ENCODE measurements around the gene MEGF11. TPM values are rescaled to one million over a fixed set of nuclear protein-coding genes. Genes with fewer than 3 reads are reported as not detected.

MEGF11 gene
- total and polyA plus RNA-seq, 8 donors: 0.05 to 0.92 (median 0.14) TPM; not detected in 4

DNA sequence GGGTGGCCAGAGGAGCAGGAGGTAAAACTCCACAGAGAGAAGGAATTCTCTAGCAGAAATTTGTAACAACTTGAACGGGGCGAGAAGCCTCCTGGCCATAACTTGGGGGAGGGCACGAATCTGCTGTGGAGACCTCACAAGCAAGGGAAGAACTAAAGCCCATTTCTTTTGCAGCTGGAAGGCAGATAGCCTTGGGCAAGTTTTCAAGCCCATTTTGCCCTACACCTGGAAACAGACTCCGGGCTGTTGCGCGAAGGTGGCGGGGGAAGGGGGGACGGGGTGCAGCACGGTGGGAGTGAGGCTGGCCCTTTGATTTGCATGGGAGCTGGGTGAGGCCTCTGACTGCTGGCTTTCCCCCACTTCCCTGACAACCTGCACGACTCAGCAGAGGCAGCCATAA is 168.8 kb downstream of the MEGF11 start:
- Histone ChIP-seq H3K4me1 (peaks cover 0 to 12% (median 4%) of the 10 kb centered on the region in 4 donors), H3K9me3 (peaks cover 0 to 13% (median 1%) of the 10 kb centered on the region in 4 donors), H3K4me3 (no peak overlapping the region), H3K36me3 (no peaks in the 10 kb centered on the region), H3K27ac (no peak overlapping the region), H3K27me3 (peaks cover 0 to 10% (median 0%) of the 10 kb centered on the region in 3 donors)
- no peak for DNase-seq
- WGBS, 5 donors: 80 to 92% (median 91%) methylated on average over 9 to 10 of the region's 10 CpGs
- intact Hi-C loops (cut with DNase I; ENCODE audit: low total_unique reads): no loop called here
- TF ChIP-seq POLR2AphosphoS5 (IDR thresholded peaks at IDR 0.05) (no peak), POLR2A (IDR thresholded peaks at IDR 0.05) (no peak), EP300 (IDR thresholded peaks at IDR 0.05) (no peak)
- TF ChIP-seq, protein P1, sequence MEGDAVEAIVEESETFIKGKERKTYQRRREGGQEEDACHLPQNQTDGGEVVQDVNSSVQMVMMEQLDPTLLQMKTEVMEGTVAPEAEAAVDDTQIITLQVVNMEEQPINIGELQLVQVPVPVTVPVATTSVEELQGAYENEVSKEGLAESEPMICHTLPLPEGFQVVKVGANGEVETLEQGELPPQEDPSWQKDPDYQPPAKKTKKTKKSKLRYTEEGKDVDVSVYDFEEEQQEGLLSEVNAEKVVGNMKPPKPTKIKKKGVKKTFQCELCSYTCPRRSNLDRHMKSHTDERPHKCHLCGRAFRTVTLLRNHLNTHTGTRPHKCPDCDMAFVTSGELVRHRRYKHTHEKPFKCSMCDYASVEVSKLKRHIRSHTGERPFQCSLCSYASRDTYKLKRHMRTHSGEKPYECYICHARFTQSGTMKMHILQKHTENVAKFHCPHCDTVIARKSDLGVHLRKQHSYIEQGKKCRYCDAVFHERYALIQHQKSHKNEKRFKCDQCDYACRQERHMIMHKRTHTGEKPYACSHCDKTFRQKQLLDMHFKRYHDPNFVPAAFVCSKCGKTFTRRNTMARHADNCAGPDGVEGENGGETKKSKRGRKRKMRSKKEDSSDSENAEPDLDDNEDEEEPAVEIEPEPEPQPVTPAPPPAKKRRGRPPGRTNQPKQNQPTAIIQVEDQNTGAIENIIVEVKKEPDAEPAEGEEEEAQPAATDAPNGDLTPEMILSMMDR (IDR thresholded peaks at IDR 0.05): no peak

GRCh38 chr15:66080717-66081398 is 172.7 kb downstream of the MEGF11 start:
- intact Hi-C loops (cut with DNase I; ENCODE audit: low total_unique reads): no loop called here
- TF ChIP-seq, protein P1 (IDR thresholded peaks at IDR 0.05): no peak
- TF ChIP-seq EP300 (IDR thresholded peaks at IDR 0.05) (no peak), POLR2A (IDR thresholded peaks at IDR 0.05) (no peak), POLR2AphosphoS5 (IDR thresholded peaks at IDR 0.05) (no peak)
- Histone ChIP-seq H3K36me3 (no peaks in the 10 kb centered on the region), H3K27me3 (peaks cover 0 to 24% (median 0%) of the 10 kb centered on the region in 3 donors), H3K27ac (no peak overlapping the region), H3K4me1 (peaks cover 0 to 12% (median 4%) of the 10 kb centered on the region in 4 donors), H3K9me3 (peaks cover 0 to 13% (median 1%) of the 10 kb centered on the region in 4 donors), H3K4me3 (no peak overlapping the region)
- 26 to 43% (median 33%) methylated on average over 23 of the region's 23 CpGs for whole genome bisulfite sequencing, 5 donors
- DNase-seq: peak in 1 of 2 donors; percentile 87

DNA sequence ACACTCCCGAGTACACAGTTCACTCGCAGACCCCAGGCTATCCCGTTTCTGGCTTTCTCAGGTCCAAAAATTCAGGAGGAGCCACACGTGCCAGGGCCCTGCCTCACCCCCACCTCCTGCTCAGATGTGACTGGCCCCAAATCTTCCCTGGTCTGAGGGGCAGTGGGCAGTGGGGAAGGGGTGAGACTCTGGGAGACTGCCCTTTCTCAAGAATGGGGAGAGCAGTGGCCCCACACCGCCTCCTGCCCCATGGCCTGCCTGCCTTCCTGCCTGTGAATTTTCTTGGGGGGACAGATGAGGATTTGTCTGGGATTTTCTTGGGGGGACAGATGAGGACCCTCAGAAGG is 174.6 kb downstream of the MEGF11 start:
- Histone ChIP-seq H3K4me3 (no peak overlapping the region), H3K27ac (no peak overlapping the region), H3K27me3 (peaks cover 0 to 24% (median 0%) of the 10 kb centered on the region in 3 donors), H3K36me3 (no peaks in the 10 kb centered on the region), H3K4me1 (peaks cover 0 to 12% (median 4%) of the 10 kb centered on the region in 4 donors), H3K9me3 (no peaks in the 10 kb centered on the region)
- no peak for DNase-seq
- WGBS, 5 donors: 64 to 77% (median 68%) methylated on average over 5 of the region's 5 CpGs
- intact Hi-C loops (cut with DNase I; ENCODE audit: low total_unique reads): no loop called here
- TF ChIP-seq, protein P1 (IDR thresholded peaks at IDR 0.05): no peak
- no peak for TF ChIP-seq POLR2A (IDR thresholded peaks at IDR 0.05)
- TF ChIP-seq POLR2AphosphoS5 (IDR thresholded peaks at IDR 0.05): no peak
- no peak for TF ChIP-seq EP300 (IDR thresholded peaks at IDR 0.05)

DNA sequence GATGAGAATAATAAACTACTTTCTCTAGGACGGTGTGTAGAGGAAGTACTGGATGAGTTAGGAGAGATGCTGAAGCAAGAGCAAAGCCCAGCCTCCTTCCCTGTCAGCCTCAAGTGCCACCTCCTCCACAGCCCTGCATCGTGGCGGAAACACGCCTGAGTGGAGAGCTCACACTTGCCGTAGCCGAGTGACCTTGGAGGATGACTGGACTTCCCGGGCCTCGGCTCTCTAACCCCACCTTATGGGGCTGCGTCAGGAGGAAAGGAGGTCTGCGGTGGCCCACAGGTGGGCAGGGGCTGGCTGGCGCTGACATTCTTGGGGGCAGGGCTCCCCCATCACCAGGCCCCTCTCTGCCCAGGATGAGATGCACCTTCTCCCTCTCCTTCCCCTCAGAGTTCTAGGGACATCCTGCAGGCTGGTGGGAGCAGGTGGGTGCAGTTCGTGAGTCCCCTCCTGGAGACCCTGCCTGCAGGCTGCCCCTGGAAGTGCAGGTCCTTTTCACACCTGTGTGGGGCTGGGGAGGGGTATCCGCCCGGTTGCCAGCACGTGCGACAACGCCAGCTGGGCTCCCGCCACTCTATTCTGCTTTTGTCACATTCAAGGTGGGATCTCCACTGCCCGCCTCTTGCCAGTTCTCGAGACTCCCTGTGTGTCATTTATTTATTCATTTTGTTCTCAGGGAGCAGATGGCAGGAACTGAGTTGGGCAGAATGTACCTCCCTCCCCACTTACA is 175.2 kb downstream of the MEGF11 start:
- H3K9me3 ChIP-seq: no peaks in the 10 kb centered on the region
- intact Hi-C loops (cut with DNase I; ENCODE audit: low total_unique reads): no loop called here
- TF ChIP-seq EP300 (IDR thresholded peaks at IDR 0.05): no peak
- TF ChIP-seq POLR2A (IDR thresholded peaks at IDR 0.05): no peak
- TF ChIP-seq, protein P1 (IDR thresholded peaks at IDR 0.05): no peak
- no peak for TF ChIP-seq POLR2AphosphoS5 (IDR thresholded peaks at IDR 0.05)
- DNase-seq: no peak
- H3K4me3 ChIP-seq: no peak overlapping the region
- H3K4me1 ChIP-seq: peaks cover 0 to 12% (median 4%) of the 10 kb centered on the region in 4 donors
- H3K27ac ChIP-seq: no peak overlapping the region
- H3K36me3 ChIP-seq: no peaks in the 10 kb centered on the region
- WGBS, 5 donors: 64 to 76% (median 67%) methylated on average over 19 to 20 of the region's 20 CpGs
- H3K27me3 ChIP-seq: peaks cover 0 to 24% (median 0%) of the 10 kb centered on the region in 3 donors
